Dendritic cell treated with granulocyte-macrophage colony-stimulating factor and Interleukin-4, amounts not matched to agents 40 ng/mL and 50 ng/mL, for 4 days (primary cell): ENCODE results near the gene GPR107.
A peak's percentile ranks its signal among the peaks of the same experiment; 100 is the strongest.

Source experiments
- H3K27ac Mint-ChIP-seq: one replicate; pipeline ENCODE4 v1.8.0; 2022; ENCODE audit warnings: mild to moderate bottlenecking, mixed read lengths
- H3K27me3 Mint-ChIP-seq: one replicate; pipeline ENCODE4 v1.8.0; 2022; ENCODE audit warnings: mild to moderate bottlenecking, mixed read lengths
- H3K36me3 Mint-ChIP-seq: one replicate; pipeline ENCODE4 v1.8.0; 2022; ENCODE audit warnings: low read depth, mixed read lengths
- H3K4me1 Mint-ChIP-seq: one replicate; pipeline ENCODE4 v1.8.0; 2022; ENCODE audit warnings: low read depth, mixed read lengths
- H3K4me3 Mint-ChIP-seq: one replicate; pipeline ENCODE4 v1.8.0; 2022; ENCODE audit warnings: mild to moderate bottlenecking, moderate library complexity, mixed read lengths
- H3K9me3 Mint-ChIP-seq: one replicate; pipeline ENCODE4 v1.8.0; 2022; ENCODE audit warnings: mixed read lengths
- intact Hi-C: fragments of 100-400 bp; cut with micrococcal nuclease; formaldehyde crosslinking; loops from one replicate; pipeline ENCODE4 v1.15.0; 2022

The GPR107 gene

DNA sequence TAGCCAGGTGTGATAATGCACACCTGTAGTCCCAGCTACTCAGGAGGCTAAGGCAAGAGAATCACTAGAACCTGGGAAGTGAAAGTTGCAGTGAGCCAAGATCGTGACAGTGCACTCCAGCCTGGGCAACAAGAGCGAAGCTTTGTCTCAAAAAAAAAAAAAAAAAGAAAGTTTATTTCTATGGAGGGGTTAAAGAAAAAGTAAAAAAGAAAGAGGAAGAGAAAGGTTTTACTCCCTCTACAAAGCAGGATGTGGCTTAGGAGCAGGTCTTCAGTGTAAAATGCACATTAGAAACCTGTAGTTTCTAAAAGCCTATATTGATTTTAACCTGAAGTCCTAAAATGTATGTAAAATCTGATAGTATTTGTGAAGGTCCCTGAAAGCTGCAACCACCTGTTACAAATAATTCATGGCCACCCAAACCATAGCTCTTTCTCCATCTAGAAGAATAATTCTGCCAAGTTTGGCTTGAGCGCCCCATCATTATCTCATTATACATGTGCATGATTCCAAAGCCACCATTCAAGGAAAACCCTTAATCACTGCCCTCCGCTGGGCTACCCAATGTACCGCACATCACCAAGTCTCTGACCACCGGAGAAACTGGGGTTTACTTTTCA, 14.1 kb upstream of the GPR107 start:
- Mint-ChIP-seq H3K4me3 (peak overlapping the region; percentile 76), H3K27ac (peak overlapping the region; percentile 98), H3K4me1 (peaks cover 71% of the 10 kb centered on the region), H3K27me3 (no peaks in the 10 kb centered on the region), H3K36me3 (peaks cover 24% of the 10 kb centered on the region), H3K9me3 (no peaks in the 10 kb centered on the region)
- intact Hi-C loops = loop anchor here (10.0 kb wide), 1 partner anchor 55 kb away; no protein-coding TSS in a partner anchor

DNA sequence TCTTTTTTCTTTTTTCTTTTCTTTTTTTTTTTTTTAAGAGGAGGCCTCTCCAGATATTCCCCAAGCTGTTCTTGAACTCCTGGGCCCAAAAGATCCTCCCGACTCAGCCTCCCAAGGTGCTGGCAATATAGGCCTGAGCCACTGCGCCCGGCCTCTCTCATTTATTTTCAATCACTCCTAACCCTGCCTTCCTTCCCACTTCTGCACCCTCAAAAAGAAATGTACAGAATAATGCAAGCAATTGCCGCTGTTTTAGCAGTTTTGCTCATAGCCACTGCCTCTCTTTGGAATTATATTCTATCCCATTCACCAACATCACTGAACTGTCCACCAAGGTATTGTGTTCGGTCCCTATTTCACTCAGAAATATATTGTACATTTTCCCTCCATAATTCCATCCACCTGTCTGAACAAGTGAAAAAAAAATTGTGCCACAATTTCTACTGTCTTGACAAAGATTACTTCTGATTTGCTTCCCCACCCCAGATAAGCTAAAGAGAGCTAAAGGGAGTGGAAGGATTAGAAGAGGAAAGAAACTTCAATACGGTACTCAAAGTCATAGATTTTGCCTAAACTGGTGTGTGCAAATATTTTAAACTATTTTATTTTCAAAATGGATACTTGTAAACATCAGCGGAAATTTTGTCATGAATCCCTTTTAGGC, 12.6 kb upstream of the GPR107 start:
- H3K36me3 Mint-ChIP-seq = peaks cover 17% of the 10 kb centered on the region
- no peaks in the 10 kb centered on the region for H3K27me3 Mint-ChIP-seq
- no peaks in the 10 kb centered on the region for H3K9me3 Mint-ChIP-seq
- intact Hi-C loops = no loop called here
- H3K27ac Mint-ChIP-seq = peak overlapping the region; percentile 98
- peak overlapping the region; percentile 99 for H3K4me3 Mint-ChIP-seq
- peaks cover 69% of the 10 kb centered on the region for H3K4me1 Mint-ChIP-seq

DNA sequence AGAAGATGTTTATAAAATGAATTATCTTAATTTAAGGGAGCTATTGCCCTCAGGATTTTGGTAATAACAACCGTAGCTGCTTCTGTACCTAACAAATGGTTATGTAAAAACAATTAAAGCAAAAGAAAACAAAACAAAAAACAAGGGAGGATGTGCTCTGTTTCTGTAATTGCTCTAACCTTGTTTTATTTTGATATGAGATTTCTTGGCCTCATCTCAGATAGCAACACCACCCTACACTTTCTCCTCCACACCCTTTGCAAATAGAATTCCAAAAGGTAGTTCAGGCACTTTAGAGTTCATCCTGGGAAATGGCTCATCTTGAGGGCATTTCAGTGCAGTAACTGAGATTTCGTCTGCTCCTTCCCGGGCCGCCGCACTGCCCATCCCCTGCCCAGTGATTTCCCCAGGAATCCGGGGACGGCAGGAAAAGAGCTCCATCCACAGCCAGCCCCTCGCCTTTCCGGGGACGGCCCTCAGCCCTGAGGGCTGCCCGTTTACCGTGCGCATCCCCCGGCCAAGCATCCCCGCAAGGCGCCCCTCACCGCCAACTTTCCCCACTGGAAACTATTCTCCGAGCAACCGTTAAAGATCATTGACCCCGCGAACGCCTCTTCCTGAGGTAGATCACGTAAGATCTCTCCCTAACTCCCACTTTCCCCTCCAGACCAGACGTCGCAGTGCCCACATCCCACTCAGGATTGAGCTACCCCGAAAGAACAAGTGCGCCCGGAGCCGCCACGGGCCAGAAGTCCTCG, 11.9 kb upstream of the GPR107 start:
- intact Hi-C loops = no loop called here
- Mint-ChIP-seq H3K4me1 (peaks cover 68% of the 10 kb centered on the region), H3K9me3 (no peaks in the 10 kb centered on the region), H3K4me3 (peak overlapping the region; percentile 99), H3K36me3 (peaks cover 17% of the 10 kb centered on the region), H3K27ac (peak overlapping the region; percentile 98), H3K27me3 (no peaks in the 10 kb centered on the region)

DNA sequence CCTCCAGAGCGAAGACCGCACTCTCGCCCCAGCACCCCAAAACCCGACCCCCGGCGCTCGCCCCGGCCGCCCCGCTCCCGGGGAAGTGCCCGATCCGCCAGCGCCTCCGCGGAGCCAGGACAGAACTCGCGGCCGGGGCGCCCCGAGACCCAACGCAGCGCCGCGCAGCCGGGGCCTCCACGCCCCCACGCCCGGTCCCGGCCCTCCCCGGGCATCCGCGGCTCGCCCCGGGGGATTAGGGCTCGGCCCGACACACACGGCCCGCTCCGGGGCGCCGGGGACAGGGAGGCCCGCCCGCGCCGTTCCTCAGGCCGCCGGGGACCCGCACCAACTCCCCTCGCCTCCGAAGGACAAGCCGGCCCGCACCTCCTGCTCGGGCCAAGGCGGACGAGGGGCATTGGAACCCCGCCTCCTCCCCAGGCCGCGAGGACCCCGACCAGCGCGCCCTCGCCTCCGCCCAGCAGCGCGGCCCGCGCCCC, 11.3 kb upstream of the GPR107 start:
- peak overlapping the region; percentile 99 for H3K4me3 Mint-ChIP-seq
- peaks cover 63% of the 10 kb centered on the region for H3K4me1 Mint-ChIP-seq
- peaks cover 10% of the 10 kb centered on the region for H3K36me3 Mint-ChIP-seq
- intact Hi-C loops = no loop called here
- H3K27ac Mint-ChIP-seq = peak overlapping the region; percentile 98
- H3K9me3 Mint-ChIP-seq = no peaks in the 10 kb centered on the region
- no peaks in the 10 kb centered on the region for H3K27me3 Mint-ChIP-seq

DNA sequence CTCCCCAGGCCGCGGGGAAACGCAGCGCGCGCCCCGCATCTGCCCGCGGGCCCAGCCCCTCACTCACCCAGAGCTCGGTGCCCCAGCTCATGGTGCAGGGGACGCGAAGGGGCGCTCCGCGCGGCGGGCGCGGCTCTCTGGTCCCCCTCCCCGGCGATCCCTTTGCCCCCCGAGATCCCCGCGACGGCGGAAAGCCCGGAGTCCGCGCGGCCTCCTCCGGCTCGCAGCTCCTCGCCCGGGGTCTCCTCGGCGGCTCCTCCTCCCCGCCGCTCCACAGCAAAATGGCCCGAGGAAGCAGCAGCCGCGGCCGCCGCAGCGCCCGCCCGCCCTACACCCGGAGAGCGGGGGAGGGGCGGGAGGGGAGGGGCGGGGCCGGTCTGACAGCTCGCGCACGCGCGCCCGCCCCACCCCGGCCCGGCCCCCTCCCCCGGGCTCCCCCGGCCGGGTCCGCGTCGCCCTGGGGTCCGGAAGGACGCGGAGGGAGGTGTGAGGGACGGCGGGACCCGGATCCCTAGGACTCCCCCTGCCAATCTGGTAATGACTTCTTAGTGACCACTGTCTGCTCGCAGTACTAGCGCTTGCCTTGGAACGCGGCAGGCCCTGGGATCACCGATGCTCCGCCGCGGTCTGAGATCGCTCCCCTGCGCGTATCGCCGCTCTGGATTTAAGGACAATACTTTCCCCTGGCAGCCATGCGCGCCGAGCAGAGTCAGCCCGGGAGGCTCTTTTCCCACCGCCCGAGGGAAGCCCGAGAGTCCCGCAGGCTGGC, 10.6 kb upstream of the GPR107 start, which contains the start of gene FNBP1:
TSS of gene FNBP1 (minus strand) at position 305 of the 769 bp plus-strand sequence. CDS start at position 91, 214 bp downstream.
- Mint-ChIP-seq H3K27me3 (no peaks in the 10 kb centered on the region), H3K9me3 (no peaks in the 10 kb centered on the region), H3K4me3 (peak within 1 kb of the TSS; percentile 99), H3K4me1 (peaks cover 63% of the 10 kb centered on the region), H3K27ac (peak within 1 kb of the TSS; percentile 98), H3K36me3 (peaks cover 10% of the 10 kb centered on the region)
- intact Hi-C loops = no loop called here

DNA sequence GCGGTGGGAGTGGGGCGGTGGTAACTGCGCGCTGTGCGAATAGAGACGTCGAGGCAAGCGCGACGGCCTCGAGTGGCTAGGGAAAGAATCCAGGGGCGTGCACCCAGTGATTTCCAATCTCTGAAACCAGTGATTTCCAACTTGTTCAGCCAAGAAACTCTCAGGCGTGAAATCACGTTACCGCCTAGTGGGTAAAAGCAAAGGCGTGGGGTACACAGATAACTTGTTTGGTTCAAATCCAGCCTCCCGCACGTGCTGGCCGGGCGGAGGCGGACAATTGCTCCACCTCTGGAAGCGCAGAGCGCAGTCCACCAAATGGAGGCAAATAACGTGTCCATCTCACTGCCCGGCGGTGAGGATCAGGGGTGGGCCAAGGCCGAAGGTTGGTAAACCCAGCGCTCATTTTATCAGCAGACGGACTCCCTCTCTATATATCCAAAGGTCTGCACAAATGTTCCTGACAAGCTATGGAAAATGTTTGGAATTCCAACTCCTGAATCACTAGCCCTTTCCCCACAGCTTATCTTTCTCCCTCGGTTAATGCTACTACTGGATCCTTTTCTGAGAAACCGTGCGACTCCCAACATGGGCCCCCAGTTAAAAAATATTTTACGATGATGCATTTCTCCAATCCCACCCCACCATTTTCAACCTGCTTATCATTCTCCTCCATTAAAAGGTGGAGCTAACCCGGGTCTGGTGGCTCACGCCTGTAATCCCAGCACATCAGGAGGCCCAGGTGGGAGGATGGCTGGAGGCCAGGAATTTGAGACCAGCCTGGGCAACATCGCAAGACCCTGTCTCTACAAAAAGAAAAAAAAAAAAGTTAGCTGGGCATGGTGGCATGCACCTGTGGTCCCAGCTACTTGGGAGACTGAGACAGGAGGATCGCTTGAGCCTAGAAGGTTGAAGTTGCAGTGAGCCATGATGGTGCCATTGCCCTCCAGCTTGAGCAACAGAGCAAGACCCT, 9.8 kb upstream of the GPR107 start:
- H3K9me3 Mint-ChIP-seq = no peaks in the 10 kb centered on the region
- H3K4me3 Mint-ChIP-seq = peak overlapping the region; percentile 99
- H3K4me1 Mint-ChIP-seq = peaks cover 57% of the 10 kb centered on the region
- peak overlapping the region; percentile 98 for H3K27ac Mint-ChIP-seq
- H3K36me3 Mint-ChIP-seq = peaks cover 10% of the 10 kb centered on the region
- no peaks in the 10 kb centered on the region for H3K27me3 Mint-ChIP-seq
- intact Hi-C loops = no loop called here

DNA sequence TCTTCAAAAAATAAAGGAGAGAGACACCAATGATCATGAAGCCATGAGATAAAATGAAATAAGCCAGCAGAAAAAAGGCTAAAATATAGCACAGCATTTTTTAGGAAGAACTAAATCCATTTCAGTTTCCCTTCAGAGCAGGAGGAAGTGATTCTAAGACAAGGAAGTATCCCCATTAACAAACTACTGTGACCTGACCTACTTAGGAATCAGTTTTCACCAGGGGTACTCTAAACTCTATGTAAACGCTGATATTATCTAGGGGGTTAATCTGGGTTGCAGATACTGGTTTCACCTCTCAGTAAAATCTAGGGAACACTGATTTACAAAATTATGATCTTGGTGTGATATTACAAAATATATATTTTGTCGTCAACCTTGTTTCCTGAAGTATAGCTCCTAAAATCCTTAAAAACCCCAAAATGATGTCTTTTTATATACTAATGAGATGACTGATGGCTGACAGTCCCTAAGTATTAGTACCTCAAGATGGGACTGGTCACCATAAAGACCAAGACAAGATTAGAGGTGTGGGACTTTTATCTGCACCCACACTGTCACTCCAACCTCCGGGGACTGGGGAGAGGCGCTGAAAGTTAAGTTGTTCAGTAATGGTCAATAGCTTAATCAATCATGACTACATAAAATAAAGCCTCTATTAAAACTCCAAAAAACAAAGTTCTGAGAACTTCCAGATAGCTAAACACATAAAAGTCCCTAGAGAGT, 7.8 kb upstream of the GPR107 start:
- Mint-ChIP-seq H3K4me3 (peak overlapping the region; percentile 55), H3K4me1 (peaks cover 49% of the 10 kb centered on the region), H3K9me3 (no peaks in the 10 kb centered on the region), H3K36me3 (peaks cover 10% of the 10 kb centered on the region), H3K27ac (peak overlapping the region; percentile 98), H3K27me3 (no peaks in the 10 kb centered on the region)
- intact Hi-C loops = no loop called here

DNA sequence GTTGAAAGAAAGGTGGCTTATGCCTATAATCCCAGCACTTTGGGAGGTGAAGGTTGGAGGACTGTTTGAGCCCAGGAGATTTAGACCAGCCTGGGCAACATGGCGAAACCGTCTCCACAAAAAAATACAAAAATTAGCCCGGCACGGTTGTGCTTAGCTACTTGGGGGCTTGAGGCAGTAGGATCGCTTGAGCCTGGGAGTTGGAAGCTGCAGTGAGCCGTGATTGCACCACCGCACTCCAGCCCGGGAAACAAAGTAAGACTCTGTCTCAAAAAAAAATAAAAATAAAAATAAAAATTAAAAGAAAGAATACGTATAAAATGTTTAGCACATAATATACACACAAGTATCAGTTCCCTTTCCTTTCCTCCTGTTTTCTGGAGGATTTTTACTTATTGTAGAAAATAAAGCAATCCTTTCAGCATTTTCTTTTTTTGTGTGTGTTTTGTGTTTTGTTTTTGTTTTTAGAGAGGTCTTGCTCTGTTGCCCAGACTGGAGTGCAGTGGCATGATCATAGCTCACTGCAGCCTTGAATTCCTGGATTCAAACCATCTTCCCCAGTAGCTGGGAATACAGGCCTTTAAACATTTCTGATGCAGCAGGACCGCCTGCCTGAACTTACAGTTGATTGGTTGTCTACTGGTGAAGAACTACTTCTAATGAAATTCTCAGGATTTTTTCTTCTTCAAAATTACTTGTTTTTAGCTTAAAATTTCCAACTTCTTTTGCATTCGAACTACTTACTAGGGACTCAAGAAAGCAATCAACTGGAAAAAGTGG, 4.1 kb upstream of the GPR107 start:
- H3K27me3 Mint-ChIP-seq = no peaks in the 10 kb centered on the region
- no peak overlapping the region for H3K4me3 Mint-ChIP-seq
- peaks cover 42% of the 10 kb centered on the region for H3K4me1 Mint-ChIP-seq
- peak overlapping the region; percentile 56 for H3K27ac Mint-ChIP-seq
- H3K9me3 Mint-ChIP-seq = no peaks in the 10 kb centered on the region
- intact Hi-C loops = loop anchor here (5.0 to 10.0 kb wide), 2 partner anchors 105 to 162 kb away; no protein-coding TSS in a partner anchor
- peaks cover 7% of the 10 kb centered on the region for H3K36me3 Mint-ChIP-seq

DNA sequence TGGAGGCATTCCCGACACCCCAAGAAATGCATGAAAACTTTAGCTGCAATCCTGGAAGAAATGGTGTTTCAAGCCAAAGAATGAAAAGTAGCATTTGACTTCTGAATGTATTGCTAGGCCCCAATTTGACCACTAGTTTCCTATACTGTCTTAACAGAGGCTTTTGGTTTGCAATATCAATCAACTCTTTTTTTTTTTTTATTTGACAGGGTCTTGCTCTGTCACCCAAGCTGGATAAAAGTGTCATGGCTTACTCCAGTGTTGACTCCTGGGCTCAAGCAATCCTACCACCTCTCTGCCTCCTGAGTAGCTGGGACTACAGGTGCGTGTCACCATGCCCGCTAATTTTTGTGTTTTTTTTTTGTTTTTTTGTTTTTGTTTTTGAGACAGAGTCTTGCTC, 3.2 kb upstream of the GPR107 start:
- H3K27ac Mint-ChIP-seq = peak overlapping the region; percentile 91
- intact Hi-C loops = loop anchor here (5.0 to 10.0 kb wide), 2 partner anchors 106 to 163 kb away; no protein-coding TSS in a partner anchor
- H3K4me3 Mint-ChIP-seq = no peak overlapping the region
- no peaks in the 10 kb centered on the region for H3K9me3 Mint-ChIP-seq
- H3K36me3 Mint-ChIP-seq = peaks cover 7% of the 10 kb centered on the region
- H3K27me3 Mint-ChIP-seq = no peaks in the 10 kb centered on the region
- peaks cover 41% of the 10 kb centered on the region for H3K4me1 Mint-ChIP-seq

DNA sequence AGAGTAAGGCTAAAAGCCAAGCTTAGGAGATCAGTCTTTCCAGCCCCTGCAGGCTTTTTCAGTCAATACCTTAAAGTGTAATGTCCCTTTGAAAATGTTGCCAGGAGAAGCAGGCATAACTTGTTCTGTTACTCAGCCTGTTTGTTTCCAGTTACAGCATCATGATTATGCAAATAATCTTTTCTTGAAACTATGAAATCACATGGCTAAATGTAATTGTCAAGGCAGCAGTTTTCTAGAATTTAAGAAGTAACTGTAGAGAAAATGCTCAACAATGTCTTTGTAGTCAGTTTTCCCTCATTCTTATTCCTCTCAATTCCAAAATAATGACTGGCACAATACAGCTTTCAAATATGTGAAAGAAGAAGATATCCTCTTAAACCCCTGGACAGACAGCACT, 1.9 kb upstream of the GPR107 start:
- Mint-ChIP-seq H3K36me3 (peaks cover 7% of the 10 kb centered on the region), H3K4me3 (peak overlapping the region; percentile 46), H3K9me3 (no peaks in the 10 kb centered on the region), H3K27ac (peak overlapping the region; percentile 91), H3K27me3 (no peaks in the 10 kb centered on the region), H3K4me1 (peaks cover 28% of the 10 kb centered on the region)
- intact Hi-C loops = loop anchor here (5.0 to 10.0 kb wide), 2 partner anchors 107 to 165 kb away; no protein-coding TSS in a partner anchor

DNA sequence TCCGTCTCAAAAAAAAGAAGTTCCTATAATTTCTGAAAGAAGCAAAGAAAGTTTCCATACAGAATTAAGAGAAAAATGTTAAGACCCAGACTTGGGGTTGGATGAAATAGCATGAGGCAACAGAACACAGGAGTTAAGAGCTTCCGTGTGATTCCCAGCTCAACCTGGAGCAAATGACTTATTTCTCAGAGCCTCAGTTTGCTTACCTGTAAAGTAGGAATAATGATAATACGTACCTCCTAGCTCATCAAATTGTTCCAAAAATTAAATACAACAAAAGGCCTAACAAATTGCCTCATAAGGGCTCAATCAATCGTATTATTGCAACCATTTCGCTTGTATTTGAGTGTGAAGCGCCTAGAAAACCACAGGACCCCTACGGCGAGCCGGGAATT, 600 bp upstream of the GPR107 start:
- intact Hi-C loops = loop anchor here (5.0 to 10.0 kb wide), 2 partner anchors 108 to 166 kb away; no protein-coding TSS in a partner anchor
- Mint-ChIP-seq H3K9me3 (no peaks in the 10 kb centered on the region), H3K36me3 (peaks cover 11% of the 10 kb centered on the region), H3K27ac (peak overlapping the region; percentile 91), H3K27me3 (no peaks in the 10 kb centered on the region), H3K4me1 (peaks cover 26% of the 10 kb centered on the region), H3K4me3 (peak overlapping the region; percentile 92)
